MG63 (cell line): ENCODE measurements around the gene CYP27C1. TPM values are rescaled to one million over a fixed set of nuclear protein-coding genes. Genes with fewer than 3 reads are reported as not detected.
"Not testable (repeated sequence)": the region's sequence is repeated elsewhere in the genome, so short reads cannot be mapped to it uniquely, and the experiment has no call there.

ENCODE experiments used
- DNase-seq: peaks from one replicate; pipeline ENCODE4 v3.0.0-alpha.2; 2020
- H3K27me3 ChIP-seq: fragments of 250-450 bp; sonication (Bioruptor Pico); 2 replicates; pipeline ENCODE4 v1.5.1; 2020; ENCODE audit warnings: mild to moderate bottlenecking, moderate library complexity
- H3K36me3 ChIP-seq: fragments of 250-450 bp; sonication (Bioruptor Pico); 2 replicates; pipeline ENCODE4 v1.5.1; 2020; ENCODE audit warnings: mild to moderate bottlenecking, moderate library complexity
- H3K4me3 ChIP-seq: fragments of 250-450 bp; sonication (Bioruptor Pico); 2 replicates; pipeline ENCODE4 v1.5.1; 2020; ENCODE audit warnings: mild to moderate bottlenecking, moderate library complexity
- H3K9me3 ChIP-seq: fragments of 250-450 bp; sonication (Bioruptor Pico); 2 replicates; pipeline ENCODE4 v1.5.1; 2020; ENCODE audit warnings: mild to moderate bottlenecking, moderate library complexity
- total RNA-seq: library from RNA; depleted of rRNA; stranded (reverse); fragments of >200 nt; shearing (Covaris generic); gene quantifications from 2 replicates; pipeline ENCODE4 v1.2.3, GENCODE V29; 2014; ENCODE audit warnings: low replicate concordance

The CYP27C1 gene
- total RNA-seq, 1 experiment from 2014 or later = not detected

DNA sequence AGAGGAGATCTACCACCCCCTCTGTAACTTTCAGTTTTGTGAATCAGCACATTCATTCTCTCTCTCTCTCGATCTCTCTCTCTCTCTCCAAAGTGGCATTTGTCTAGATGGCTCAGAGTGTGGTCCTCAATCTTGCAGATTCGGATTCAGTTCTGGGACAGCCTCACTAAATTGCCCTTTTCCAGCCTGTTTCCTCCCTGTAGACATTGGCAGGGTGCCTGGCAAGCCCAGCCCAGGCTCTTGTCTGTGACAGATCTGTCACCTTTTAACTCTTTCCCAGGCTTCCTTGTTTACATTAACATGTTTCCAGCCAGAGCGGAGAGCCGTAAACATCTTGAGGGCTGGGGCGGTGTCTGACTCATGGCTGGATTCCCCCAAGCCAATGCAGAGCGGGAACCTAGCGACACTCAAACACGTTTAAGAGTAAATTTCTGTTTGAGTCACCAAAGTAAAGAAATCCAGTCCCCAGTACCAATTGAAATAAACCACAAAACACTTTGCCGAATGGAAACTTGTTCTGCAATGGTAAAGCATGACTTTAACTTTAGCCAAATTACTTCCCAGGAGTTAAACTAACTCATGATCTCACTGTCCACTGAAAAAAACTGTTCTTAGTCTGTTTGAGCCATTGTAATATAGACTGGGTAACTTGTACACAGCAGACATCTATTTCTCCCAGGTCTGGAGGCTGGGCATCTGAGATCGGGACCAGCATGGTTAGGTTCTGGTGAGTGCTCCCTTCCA is 6.6 kb upstream of the CYP27C1 start:
- Histone ChIP-seq H3K9me3 (no peaks in the 10 kb centered on the region), H3K4me3 (no peak overlapping the region; the same call in 1 of the 2 replicates), H3K27me3 (no peaks in the 10 kb centered on the region), H3K36me3 (no peaks in the 10 kb centered on the region)
- DNase-seq = peak; percentile 88

DNA sequence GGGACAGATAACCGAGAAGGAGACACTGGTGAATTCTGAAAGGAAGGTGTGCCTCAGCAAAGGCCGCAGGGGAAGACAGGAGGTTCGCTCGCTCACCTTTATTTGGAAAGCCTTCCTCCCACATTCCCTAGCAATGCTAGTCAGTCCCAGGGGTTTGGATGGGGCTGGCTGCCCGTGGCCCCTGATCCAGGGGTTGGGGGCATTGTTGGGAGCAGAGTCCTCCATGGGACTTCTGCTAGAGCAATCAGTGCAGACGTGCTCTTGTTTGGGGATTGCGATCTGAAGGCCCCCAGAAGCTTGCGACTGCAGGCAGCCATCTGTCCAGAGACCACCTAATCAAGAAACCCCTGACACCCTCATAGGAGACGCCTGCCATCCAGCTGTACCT is 6.0 kb upstream of the CYP27C1 start:
- H3K9me3 ChIP-seq = no peaks in the 10 kb centered on the region
- no peak for DNase-seq
- no peaks in the 10 kb centered on the region for H3K27me3 ChIP-seq
- no peaks in the 10 kb centered on the region for H3K36me3 ChIP-seq
- no peak overlapping the region for H3K4me3 ChIP-seq

DNA sequence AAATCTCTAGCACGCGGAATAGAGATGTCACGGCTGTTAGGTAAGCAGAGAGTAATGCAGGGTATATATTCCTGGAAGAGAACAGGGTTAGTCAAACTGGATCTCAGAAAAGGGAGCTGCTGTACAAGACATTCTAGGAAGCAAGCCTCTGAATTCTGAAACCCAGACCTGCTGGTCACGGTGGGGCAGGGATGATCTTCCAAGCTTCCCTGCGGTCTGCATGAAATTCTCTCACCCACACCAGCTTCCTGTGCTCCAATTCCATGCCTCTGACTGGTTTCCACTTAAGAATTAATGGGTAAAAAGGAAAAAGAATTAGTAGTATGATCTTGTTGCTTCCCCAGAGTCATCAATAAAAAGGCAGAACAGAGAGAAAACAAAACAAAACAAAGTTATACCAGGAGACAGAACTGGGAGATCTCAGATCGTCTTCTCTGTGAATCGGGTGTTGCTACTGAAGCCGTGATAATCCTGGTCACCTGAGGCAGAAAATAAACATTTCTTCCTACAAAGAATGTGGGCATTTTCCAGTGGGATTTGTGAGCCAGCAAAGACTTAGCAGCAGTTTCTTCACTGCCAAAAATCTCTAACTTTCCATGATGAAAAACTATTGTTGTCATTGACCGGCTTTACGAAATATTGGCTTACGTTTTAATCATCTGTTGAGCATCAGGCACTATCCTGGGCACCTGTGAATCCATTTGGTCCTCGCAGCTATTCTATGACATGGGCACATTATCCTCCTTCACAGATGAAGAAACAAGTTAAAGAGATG is 5.3 kb upstream of the CYP27C1 start:
- Histone ChIP-seq H3K4me3 (0 out of 2 replicates have a peak overlapping the region, but pooled peaks have one; percentile 0), H3K36me3 (no peaks in the 10 kb centered on the region), H3K27me3 (no peaks in the 10 kb centered on the region; the same call in none of the 2 replicates), H3K9me3 (no peaks in the 10 kb centered on the region)
- peak; percentile 41 for DNase-seq

DNA sequence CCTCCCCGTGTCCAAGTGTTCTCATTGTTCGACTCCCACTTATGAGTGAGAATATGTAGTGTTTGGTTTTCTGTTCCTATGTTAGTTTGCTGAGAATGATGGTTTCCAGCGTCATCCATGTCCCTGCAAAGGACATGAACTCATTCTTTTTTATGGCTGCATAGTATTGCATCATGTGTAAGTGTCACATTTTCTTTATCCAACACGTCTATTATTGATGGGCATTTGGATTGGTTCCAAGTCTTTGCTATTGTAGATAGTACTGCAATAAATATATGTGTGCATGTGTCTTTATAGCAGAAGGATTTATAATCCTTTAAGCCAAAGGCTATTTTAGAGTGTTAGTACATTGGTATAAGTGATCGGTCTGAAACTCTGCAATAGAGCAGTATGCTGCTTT is 4.0 kb upstream of the CYP27C1 start:
- not testable (repeated sequence) for H3K27me3 ChIP-seq, H3K9me3 ChIP-seq, DNase-seq, H3K36me3 ChIP-seq, H3K4me3 ChIP-seq

DNA sequence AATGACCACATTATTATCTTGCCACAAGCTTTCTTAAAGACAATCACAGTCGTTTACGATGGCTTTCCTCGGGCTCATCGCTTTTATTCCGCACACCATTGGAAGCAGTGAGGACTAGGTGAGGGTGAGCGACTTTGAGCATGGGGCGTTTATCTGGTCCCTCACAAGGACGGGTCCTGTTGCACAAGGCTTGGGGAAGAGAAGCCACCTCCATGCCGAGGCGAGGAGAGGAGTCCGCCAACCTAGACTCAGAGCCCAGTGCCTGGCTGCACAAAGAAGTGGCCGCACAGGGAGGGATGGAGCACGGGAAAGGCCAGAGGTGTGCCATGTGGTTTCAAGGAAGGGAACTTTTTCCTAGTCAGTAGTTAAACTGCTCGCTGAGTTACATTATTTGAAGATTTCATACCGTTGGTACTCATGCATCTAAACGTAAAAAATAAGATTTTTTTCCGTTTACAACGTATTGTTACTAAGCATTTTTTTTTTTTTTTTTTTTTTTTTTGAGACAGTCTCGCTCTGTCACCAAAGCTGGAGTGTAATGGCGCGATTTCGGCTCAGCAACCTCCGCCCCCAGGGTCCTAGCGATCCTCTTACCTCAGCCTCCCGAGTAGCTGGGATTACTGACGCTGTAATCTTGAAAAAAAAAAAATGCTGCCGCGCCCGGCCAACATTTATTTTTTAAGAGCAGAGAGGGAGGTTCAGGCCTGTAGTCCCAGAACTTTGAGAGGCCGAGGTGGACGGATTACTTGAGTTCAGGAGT is 849 bp upstream of the CYP27C1 start:
- peak overlapping the region; percentile 40; the same call in 1 of the 2 replicates for H3K4me3 ChIP-seq
- no peak for DNase-seq
- H3K27me3 ChIP-seq = peaks cover 3% of the 10 kb centered on the region

DNA sequence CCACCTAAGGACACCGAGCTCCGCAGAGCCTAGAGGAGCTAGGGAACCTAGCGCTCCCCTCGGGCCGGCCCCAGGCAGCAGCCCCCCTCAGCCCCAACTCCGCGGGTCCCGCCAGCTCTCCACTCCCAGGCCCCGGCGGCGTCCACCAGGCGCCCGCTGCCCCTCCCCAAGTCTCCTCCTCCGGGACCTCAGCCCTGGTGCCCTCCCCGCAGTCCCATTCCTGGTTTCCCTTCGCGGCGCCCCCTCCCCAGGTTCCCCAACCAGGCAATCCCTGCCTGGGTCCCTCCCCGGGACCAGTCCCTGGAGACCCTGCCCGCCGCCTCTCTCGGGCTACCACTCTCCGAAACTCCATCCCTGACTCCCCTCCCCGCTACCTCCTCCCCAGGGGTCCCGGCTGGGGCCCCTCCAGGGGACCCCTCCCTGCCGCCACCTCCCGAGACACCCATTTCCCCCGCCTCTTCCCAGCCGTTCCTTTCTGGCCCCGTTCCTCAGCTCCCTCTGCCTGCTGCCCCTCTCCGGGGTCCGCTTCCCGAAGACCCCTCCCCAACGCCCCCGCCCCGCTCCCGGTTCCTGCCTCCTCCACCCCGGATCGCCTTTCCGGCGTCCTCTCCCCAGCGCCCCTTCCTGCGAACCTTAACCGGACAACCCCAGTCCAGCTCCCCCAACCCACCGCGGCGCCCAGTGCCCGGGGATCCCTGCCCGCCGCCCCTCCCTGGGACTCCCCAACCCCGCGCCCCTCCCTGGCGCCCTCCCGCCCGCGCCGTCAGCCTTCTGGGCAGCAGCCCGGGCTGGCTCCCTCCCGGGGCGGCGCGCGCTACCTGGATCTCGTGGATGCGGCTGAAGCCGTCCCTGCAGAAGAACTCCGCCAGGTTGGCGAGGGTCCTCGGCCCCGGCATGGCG is 678 bp downstream of the CYP27C1 start:
- H3K4me3 ChIP-seq = peak overlapping the region; percentile 40
- H3K9me3 ChIP-seq = peaks cover 3% of the 10 kb centered on the region; the same call in 1 of the 2 replicates
- peaks cover 3% of the 10 kb centered on the region for H3K27me3 ChIP-seq
- H3K36me3 ChIP-seq = no peaks in the 10 kb centered on the region
- peak; percentile 20 for DNase-seq

More for the DNA sequence above, 849 bp upstream of the CYP27C1 start:
- Histone ChIP-seq H3K36me3 (no peaks in the 10 kb centered on the region), H3K9me3 (peaks cover 3% of the 10 kb centered on the region; the same call in 1 of the 2 replicates)

DNA sequence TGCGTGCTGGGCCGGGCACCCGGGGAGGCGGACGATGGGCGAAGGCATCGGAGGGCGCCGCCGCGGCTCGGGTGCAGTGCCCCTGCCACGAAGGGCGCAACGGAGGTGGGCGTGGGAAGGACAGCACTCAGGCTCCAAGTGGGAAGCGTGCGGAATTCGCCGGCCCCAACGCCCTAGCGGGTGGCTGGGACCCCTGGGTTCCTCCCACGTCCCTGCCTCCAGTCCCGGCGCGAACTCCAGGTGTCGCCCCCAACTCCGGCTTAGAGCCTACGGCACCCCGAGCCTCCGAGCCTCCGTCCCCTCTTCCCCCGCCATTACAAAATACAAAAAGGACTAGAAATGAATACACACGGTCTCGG is 1.3 kb downstream of the CYP27C1 start:
- Histone ChIP-seq H3K4me3 (peak overlapping the region; percentile 40), H3K9me3 (peaks cover 3% of the 10 kb centered on the region; the same call in 1 of the 2 replicates), H3K27me3 (peaks cover 3% of the 10 kb centered on the region), H3K36me3 (no peaks in the 10 kb centered on the region)
- DNase-seq = no peak

DNA sequence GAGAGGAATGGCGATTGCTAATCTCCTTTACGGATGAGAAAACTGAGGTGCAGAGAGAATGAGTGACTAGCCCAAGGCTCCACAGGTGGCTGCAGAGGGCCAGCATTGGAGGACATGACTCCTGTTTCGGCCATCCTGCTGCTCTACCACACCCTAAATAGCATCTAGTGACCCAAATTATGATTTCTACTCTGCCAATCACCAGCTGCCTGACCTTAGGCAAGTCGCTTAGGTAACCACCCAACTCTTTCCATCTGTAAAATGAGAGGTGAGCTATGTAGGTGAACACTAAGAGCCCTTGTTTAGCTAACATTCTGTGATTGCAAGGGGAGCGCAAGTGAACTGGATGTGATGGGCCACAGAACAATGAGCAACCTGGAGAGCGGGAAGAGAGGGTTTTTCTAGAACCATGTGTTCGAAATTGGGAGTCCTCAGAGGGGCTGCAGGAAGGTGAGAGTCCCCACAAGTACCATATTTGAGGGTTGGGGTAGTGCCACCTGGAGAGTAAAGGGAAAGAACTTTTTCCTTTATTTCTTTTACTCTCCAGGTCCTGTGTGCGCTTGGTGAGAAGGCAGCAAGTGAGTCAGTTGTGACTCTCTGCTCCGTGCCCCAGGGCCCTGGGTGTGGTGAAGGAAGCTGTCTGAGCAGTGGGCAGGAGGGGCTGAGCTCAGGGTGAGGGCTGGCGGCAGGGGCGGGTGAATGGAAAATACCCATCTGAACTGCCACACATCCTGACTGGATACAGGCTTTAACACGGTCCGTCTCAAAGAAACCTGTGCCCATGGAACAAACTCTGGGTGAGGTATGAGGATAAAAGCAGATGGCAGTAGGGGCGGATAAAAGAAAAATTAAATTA is 2.4 kb downstream of the CYP27C1 start:
- peaks cover 3% of the 10 kb centered on the region for H3K27me3 ChIP-seq
- H3K9me3 ChIP-seq = peaks cover 3% of the 10 kb centered on the region; the same call in 1 of the 2 replicates
- H3K36me3 ChIP-seq = no peaks in the 10 kb centered on the region
- no peak overlapping the region for H3K4me3 ChIP-seq
- peak; percentile 72 for DNase-seq

DNA sequence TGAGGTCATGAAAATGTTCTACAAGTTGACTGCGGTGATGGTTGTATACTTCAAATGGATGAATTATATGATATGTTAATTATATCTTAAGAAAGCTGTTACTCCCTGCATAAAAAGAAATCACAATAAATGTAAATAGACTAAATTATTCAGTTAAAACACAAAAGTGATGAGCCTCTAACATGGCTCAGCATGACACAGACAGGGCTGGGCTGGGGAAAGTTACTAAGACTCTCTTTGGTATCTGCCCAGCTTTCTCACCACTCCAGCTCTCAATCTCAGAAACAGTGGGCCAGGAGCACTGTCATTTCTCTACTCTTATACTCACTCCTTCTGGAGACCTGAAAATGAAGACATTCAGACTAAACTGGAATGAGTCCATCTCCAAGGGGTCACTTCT is 3.5 kb downstream of the CYP27C1 start:
- Histone ChIP-seq H3K9me3 (peaks cover 3% of the 10 kb centered on the region; the same call in 1 of the 2 replicates), H3K36me3 (no peaks in the 10 kb centered on the region), H3K4me3 (no peak overlapping the region), H3K27me3 (peaks cover 3% of the 10 kb centered on the region)
- DNase-seq = no peak

DNA sequence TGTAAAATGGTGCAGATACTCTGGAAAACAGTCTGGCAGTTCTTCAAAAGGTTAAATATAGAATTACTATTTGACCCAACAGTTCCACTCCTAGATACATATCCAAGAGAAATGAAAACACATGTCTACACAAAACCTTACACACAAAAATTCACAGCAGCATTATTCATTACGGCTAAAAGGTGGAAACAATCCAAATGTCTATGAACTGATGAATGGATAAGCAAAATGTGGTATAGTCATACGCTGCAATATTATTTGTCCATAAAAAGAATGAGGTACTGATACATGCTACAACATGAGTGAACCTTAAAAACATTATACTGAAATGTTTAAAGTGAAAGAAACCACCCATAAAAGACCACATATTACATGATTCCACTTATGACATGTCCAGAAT is 4.0 kb downstream of the CYP27C1 start:
- Histone ChIP-seq H3K27me3 (peaks cover 3% of the 10 kb centered on the region), H3K4me3 (no peak overlapping the region), H3K36me3 (no peaks in the 10 kb centered on the region), H3K9me3 (peaks cover 3% of the 10 kb centered on the region; the same call in 1 of the 2 replicates)
- DNase-seq = no peak

DNA sequence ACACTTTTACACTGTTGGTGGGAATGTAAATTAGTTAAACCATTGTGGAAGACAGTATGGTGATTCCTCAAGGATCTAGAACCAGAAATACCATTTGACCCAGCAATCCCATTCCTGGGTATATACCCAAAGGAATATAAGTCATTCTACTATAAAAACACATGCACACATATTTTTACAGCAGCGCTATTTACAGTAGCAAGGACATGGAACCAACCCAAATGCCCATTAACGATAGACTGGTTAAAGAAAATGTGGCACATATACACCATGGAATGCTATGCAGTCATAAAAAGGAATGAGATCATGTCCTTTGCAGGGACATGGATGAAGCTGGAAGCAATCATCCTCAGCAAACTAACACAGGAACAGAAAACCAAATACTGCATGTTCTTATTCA is 5.9 kb downstream of the CYP27C1 start:
- H3K36me3 ChIP-seq, H3K4me3 ChIP-seq, DNase-seq, H3K27me3 ChIP-seq, H3K9me3 ChIP-seq: not testable (repeated sequence)

DNA sequence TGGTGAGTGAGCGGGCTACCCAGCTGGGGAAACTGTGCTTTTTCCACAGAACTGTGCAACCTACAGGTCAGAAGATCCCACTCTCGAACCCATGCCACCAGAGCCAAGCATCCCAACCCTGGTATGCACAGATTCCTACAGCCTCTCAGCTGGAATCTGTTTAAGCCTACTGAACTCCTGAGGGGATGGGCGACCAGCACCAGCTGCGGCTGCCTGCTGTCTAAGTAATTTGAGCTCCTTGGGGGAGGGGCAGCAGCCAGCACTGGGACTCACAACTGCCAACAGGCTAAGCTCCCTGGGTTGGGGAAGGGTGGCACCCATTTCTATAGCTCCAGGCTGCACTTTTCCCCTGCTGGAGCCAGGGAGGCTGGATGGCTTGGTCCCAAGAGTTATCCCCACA is 11.8 kb downstream of the CYP27C1 start:
- Histone ChIP-seq H3K9me3 (no peaks in the 10 kb centered on the region), H3K36me3 (no peaks in the 10 kb centered on the region), H3K27me3 (no peaks in the 10 kb centered on the region), H3K4me3 (no peak overlapping the region)
- peak; percentile 88 for DNase-seq

DNA sequence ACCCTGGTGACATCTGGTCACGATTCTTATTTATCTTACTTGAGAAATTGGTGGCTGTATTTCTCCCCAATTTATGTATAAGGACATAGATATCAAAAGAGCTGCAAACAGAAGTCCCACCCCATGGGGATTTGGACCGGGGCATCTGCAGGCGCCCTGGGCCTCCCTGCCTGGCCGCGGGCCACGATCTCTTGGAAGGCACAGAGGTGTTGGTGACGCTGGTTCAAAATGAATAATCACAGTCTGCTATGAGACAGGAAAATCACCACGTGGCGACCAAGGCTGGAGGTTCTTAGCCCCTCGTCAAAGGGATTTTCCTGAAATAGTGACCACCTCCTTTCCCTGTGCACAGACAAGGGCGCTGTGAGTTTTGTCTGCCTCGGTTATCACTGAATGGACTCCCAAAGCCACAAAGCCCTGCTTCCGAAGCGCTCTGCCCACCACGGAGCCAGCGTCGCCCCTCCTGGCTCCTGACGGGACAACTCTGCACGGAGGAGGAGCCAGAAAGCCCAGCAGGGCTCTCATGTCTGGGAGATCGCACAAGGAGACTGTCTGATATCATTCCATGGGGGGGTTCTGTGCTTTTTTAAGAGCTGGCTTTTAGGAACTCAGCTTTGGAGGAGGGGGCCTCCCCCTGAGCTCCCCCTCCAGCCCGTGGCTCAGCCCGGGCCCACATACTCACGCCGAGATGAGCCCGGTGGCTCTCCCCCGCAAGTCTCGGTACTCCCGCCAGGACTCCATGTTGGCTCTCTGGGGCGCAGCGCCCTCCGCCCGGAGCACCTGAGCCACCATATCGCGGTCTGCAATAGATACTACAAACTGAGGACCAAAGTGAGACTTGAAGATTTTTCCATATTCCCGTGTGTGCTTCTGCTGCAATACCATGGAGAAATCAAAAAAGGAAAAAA is 14.6 kb downstream of the CYP27C1 start:
- no peaks in the 10 kb centered on the region for H3K36me3 ChIP-seq
- DNase-seq = no peak
- H3K9me3 ChIP-seq = no peaks in the 10 kb centered on the region
- H3K4me3 ChIP-seq = no peak overlapping the region
- H3K27me3 ChIP-seq = no peaks in the 10 kb centered on the region

DNA sequence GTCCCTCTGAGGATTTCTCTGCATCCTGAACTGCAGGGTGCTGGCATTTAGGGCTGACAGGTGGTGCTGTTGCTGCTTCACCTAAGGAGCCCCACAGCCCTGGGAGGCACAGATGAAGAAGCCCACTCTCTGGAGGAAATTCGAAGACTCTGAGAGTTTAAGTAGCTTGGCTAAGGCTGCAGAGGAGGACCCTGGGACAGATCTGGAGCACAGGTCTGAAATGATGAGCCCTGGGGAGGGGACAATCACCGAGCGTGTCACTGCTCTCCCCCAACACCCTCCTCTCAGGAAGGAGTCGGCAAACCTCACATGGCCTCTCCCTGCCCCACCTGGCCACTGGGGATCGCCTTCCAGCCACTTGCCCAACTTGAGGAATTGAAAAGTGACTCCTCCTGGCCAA is 18.6 kb downstream of the CYP27C1 start:
- Histone ChIP-seq H3K4me3 (no peak overlapping the region), H3K36me3 (no peaks in the 10 kb centered on the region), H3K27me3 (no peaks in the 10 kb centered on the region), H3K9me3 (no peaks in the 10 kb centered on the region; the same call in 1 of the 2 replicates)
- no peak for DNase-seq
